HEK293T (cell line): ENCODE data around the gene NOL7.

Experiments used
- BHLHE40 ChIP-seq: fragments of 450-650 bp; IDR thresholded peaks from 2 replicates; pipeline ENCODE4 v1.6.1; 2016; ENCODE audit warnings: mild to moderate bottlenecking, moderate library complexity, borderline replicate concordance
- CTBP1 ChIP-seq: fragments of 450-650 bp; IDR thresholded peaks from 2 replicates; pipeline ENCODE4 v1.6.1; 2016; ENCODE audit warnings: borderline replicate concordance
- ELF4 ChIP-seq: fragments of 450-650 bp; IDR thresholded peaks from 2 replicates; pipeline ENCODE4 v1.6.1; 2017; ENCODE audit warnings: antibody characterized with exemption
- FOXA1 ChIP-seq: fragments of 450-650 bp; IDR thresholded peaks from 2 replicates; pipeline ENCODE4 v1.6.1; 2016; ENCODE audit warnings: mild to moderate bottlenecking
- FOXK2 ChIP-seq: fragments of 450-650 bp; IDR thresholded peaks from 2 replicates; pipeline ENCODE4 v1.6.1; 2016; ENCODE audit warnings: mild to moderate bottlenecking
- FOXM1 ChIP-seq: fragments of 450-650 bp; IDR thresholded peaks from 2 replicates; pipeline ENCODE4 v1.6.1; 2017; ENCODE audit warnings: mild to moderate bottlenecking, borderline replicate concordance
- HDGF ChIP-seq: fragments of 450-650 bp; IDR thresholded peaks from 2 replicates; pipeline ENCODE4 v1.6.1; 2017; ENCODE audit warnings: antibody characterized with exemption, borderline replicate concordance
- L3MBTL2 ChIP-seq: fragments of 450-650 bp; conservative IDR thresholded peaks from 2 replicates; pipeline ENCODE4 v1.6.1; 2016; ENCODE audit warnings: mild to moderate bottlenecking
- LEF1 ChIP-seq: fragments of 450-650 bp; IDR thresholded peaks from 2 replicates; pipeline ENCODE4 v1.6.1; 2017; ENCODE audit warnings: mild to moderate bottlenecking, borderline replicate concordance
- NFRKB ChIP-seq: fragments of 450-650 bp; IDR thresholded peaks from 2 replicates; pipeline ENCODE4 v1.6.1; 2016; ENCODE audit warnings: mild to moderate bottlenecking, moderate library complexity
- SUZ12 ChIP-seq: fragments of 450-650 bp; IDR thresholded peaks from 2 replicates; pipeline ENCODE4 v1.6.1; 2016; ENCODE audit warnings: mild to moderate bottlenecking
- TARDBP ChIP-seq: fragments of 450-650 bp; IDR thresholded peaks from 2 replicates; pipeline ENCODE4 v1.6.1; 2016
- ZNF384 ChIP-seq: fragments of 450-650 bp; IDR thresholded peaks from 2 replicates; pipeline ENCODE4 v1.6.1; 2016

DNA sequence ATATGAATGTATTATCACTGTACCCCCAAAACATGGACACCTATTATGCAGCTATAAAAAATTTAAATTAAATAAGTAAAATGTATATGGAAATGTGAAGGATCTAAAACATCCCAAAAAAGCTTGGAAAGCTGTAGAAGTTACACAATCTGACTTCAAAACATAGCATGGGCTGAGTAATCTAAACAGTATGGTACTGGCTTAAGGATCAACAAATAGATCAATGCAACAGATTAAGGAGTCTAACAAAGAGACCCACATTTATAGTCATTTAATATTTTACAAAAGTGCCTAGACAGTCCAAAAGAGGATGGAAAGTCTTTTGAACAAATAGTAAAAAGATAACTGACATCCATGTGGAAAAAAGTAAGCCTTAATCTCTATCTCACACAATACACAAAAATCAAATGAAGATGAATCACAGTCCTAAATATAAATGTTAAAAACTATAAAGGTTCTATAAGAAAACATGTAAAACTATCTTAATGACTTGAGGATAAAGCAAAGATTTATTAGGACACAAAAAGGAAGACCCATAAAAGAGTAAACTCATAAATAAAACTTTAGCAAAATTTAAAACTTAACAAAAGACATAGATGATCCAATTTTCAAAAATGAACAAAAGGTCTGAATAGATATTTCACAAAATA, 49.7 kb downstream of the NOL7 start:
- TF ChIP-seq ZNF384 = no peak
- TF ChIP-seq BHLHE40 = no peak
- TF ChIP-seq HDGF = no peak
- TF ChIP-seq LEF1 = no peak
- no peak for TF ChIP-seq NFRKB
- no peak for TF ChIP-seq SUZ12
- TF ChIP-seq FOXK2 = no peak
- TF ChIP-seq ELF4 = no peak
- no peak for TF ChIP-seq FOXA1
- TF ChIP-seq FOXM1 = no peak
- no peak for TF ChIP-seq L3MBTL2
- TF ChIP-seq CTBP1 = no peak
- TF ChIP-seq TARDBP = no peak
